Endothelial cell of umbilical vein (primary cell): ENCODE results near the gene CDC37. TPM values are rescaled to one million over a fixed set of nuclear protein-coding genes. Genes with fewer than 3 reads are reported as not detected.
"Not testable (repeated sequence)": the region's sequence is repeated elsewhere in the genome, so short reads cannot be mapped to it uniquely, and the experiment has no call there.

Experiments used
- BruUV-seq: library from RNA; stranded (reverse); fragments of 400-500 nt; replicated peaks from 2 replicates; lab custom pipeline; 2021; lab: Mats Ljungman, UMichigan
- CTCF ChIA-PET: fragments of 300-600, 350-600 bp; sonication (Branson Sonifier 250); formaldehyde crosslinking; loops from one replicate; lab custom pipeline; 2021; ENCODE audit warnings: antibody characterized with exemption, inconsistent platforms; lab: Charles Lee
- POLR2A ChIA-PET: fragments of 300-600, 350-600 bp; sonication (Branson Sonifier 250); formaldehyde crosslinking; loops from one replicate; lab custom pipeline; 2021; ENCODE audit warnings: antibody characterized with exemption, inconsistent platforms; lab: Charles Lee
- DNase-seq: peaks from one replicate; pipeline ENCODE4 v3.0.0-alpha.2; 2011; ENCODE audit warnings: low read depth, low spot score
- FAIRE-seq: peaks from 2 replicates; lab custom pipeline; 2011; peaks lifted over from hg19 to GRCh38; lab: Jason Lieb, UNC
- H2AFZ ChIP-seq: 2 replicates; pipeline ENCODE4 v1.6.0; 2012; ENCODE audit warnings: low read depth, low read length, control low read depth, inconsistent platforms
- H3K27ac ChIP-seq: 2 replicates; pipeline ENCODE4 v1.5.1; 2011; ENCODE audit warnings: low read depth, mild to moderate bottlenecking, control low read depth, low read length, moderate library complexity; ENCODE audit not compliant: insufficient read depth
- H3K27me3 ChIP-seq, 2 experiments: 2 replicates each; pipeline versions ENCODE4 v1.6.0 to v1.6.1; 2011; ENCODE audit warnings: low read length in 2 of 2, mixed read lengths in 1 of 2; ENCODE audit not compliant: control insufficient read depth in 2 of 2, insufficient read depth in 2 of 2
- H3K36me3 ChIP-seq, 2 experiments: 2 replicates in 1 of 2; 3 replicates in 1 of 2; pipeline ENCODE4 v1.5.1; 2011; ENCODE audit warnings: low read length in 2 of 2, mild to moderate bottlenecking in 1 of 2, moderate library complexity in 1 of 2; ENCODE audit not compliant: control insufficient read depth in 2 of 2, insufficient read depth in 2 of 2; ENCODE audit errors: extremely low read depth in 1 of 2
- H3K4me1 ChIP-seq: 3 replicates; pipeline ENCODE4 v1.5.1; 2011; ENCODE audit warnings: mild to moderate bottlenecking, low read length; ENCODE audit not compliant: control insufficient read depth, insufficient read depth; ENCODE audit errors: extremely low read depth
- H3K4me2 ChIP-seq: 2 replicates; pipeline ENCODE4 v1.6.1; 2011; ENCODE audit warnings: low read length, control low read depth, mixed read lengths; ENCODE audit not compliant: insufficient read depth
- H3K4me3 ChIP-seq, 3 experiments: fragments of 200-600 bp in 1 of 3; sonication (generic), shearing (Covaris generic) in 1 of 3; replicated peaks in 1 of 3; 2 replicates each; pipeline ENCODE4 v1.5.1; 2011 to 2016; ENCODE audit warnings: control low read depth in 3 of 3, low read length in 3 of 3, mild to moderate bottlenecking in 2 of 3, inconsistent platforms in 1 of 3, low read depth in 1 of 3, moderate library complexity in 1 of 3; ENCODE audit not compliant: insufficient read depth in 1 of 3
- H3K79me2 ChIP-seq: 2 replicates; pipeline ENCODE4 v1.6.0; 2012; ENCODE audit warnings: low read length, inconsistent platforms; ENCODE audit not compliant: control insufficient read depth, insufficient read depth
- H3K9ac ChIP-seq: replicated peaks from 2 replicates; pipeline ENCODE3; 2011; ENCODE audit warnings: low read length, control low read depth; ENCODE audit not compliant: insufficient read depth; ENCODE audit errors: extremely low read depth
- H3K9me1 ChIP-seq: replicated peaks from 3 replicates; pipeline ENCODE4 v1.6.0; 2011; ENCODE audit warnings: mild to moderate bottlenecking, low read length; ENCODE audit not compliant: control insufficient read depth, insufficient read depth; ENCODE audit errors: extremely low read depth
- H3K9me3 ChIP-seq: replicated peaks from 2 replicates; pipeline ENCODE4 v1.5.1; 2012; ENCODE audit warnings: low read length, inconsistent platforms; ENCODE audit not compliant: control insufficient read depth, insufficient read depth
- H4K20me1 ChIP-seq: replicated peaks from 2 replicates; pipeline ENCODE3; 2011; ENCODE audit warnings: mild to moderate bottlenecking, low read length; ENCODE audit not compliant: control insufficient read depth, insufficient read depth; ENCODE audit errors: extremely low read depth
- CTCF ChIP-seq, 2 donors: IDR thresholded peaks; 1 replicate in 1 of 2; 2 replicates in 1 of 2; pipeline ENCODE4 v1.5.1; 2011; ENCODE audit warnings: low read length in 2 of 2, mild to moderate bottlenecking in 2 of 2, moderate library complexity in 2 of 2, control low read depth in 1 of 2, inconsistent platforms in 1 of 2, low read depth in 1 of 2; ENCODE audit not compliant: insufficient read depth in 1 of 2; ENCODE audit errors: extremely low read depth in 1 of 2
- EZH2 ChIP-seq: IDR thresholded peaks from 2 replicates; pipeline ENCODE4 v1.6.1; 2012; ENCODE audit warnings: borderline replicate concordance, low read depth, mild to moderate bottlenecking, moderate library complexity, low read length, inconsistent platforms; ENCODE audit not compliant: severe bottlenecking
- FOS ChIP-seq: IDR thresholded peaks from 2 replicates; pipeline ENCODE4 v1.6.1; 2011; ENCODE audit warnings: mild to moderate bottlenecking, low read length, moderate library complexity, borderline replicate concordance; ENCODE audit not compliant: insufficient read depth
- GATA2 ChIP-seq: IDR thresholded peaks from 2 replicates; pipeline ENCODE4 v1.7.0; 2011; ENCODE audit warnings: low read depth, mild to moderate bottlenecking, moderate library complexity, mixed read lengths, low read length; ENCODE audit not compliant: insufficient read length, insufficient read depth
- JUN ChIP-seq: IDR thresholded peaks from 2 replicates; pipeline ENCODE4 v1.6.1; 2011; ENCODE audit warnings: borderline replicate concordance, low read depth; ENCODE audit not compliant: insufficient read length, insufficient read depth
- MAX ChIP-seq: IDR thresholded peaks from 2 replicates; pipeline ENCODE4 v1.6.1; 2011; ENCODE audit not compliant: insufficient read depth, insufficient read length
- MYC ChIP-seq: IDR thresholded peaks from one replicate; pipeline ENCODE4 v1.6.1; 2011; ENCODE audit warnings: mild to moderate bottlenecking, low read depth, low read length
- POLR2A ChIP-seq: IDR thresholded peaks from 2 replicates; pipeline ENCODE4 v1.6.1; 2012; ENCODE audit warnings: low read depth, mild to moderate bottlenecking, control low read depth, low read length
- POLR2AphosphoS5 ChIP-seq: IDR thresholded peaks from 2 replicates; pipeline ENCODE4 v1.6.1; 2012; ENCODE audit warnings: low read depth, mild to moderate bottlenecking, control low read depth, low read length, moderate library complexity; ENCODE audit not compliant: insufficient read depth
- dilution Hi-C: fragments of 300-500 bp; cut with MboI; formaldehyde crosslinking; loops from one replicate; pipeline ENCODE4 v1.15.0; 2019; ENCODE audit warnings: low sequenced_read_pairs; ENCODE audit not compliant: extremely low pct_ligation_motif_present
- intact Hi-C: fragments of 100-400 bp; cut with micrococcal nuclease; formaldehyde crosslinking; loops from one replicate; pipeline ENCODE4 v1.10.0; 2022
- polyA plus RNA-seq, 4 experiments: library from polyadenylated mRNA; depleted of rRNA in 3 of 4; stranded (reverse) in 3 of 4; unstranded in 1 of 4; fragments of >200 nt; gene quantifications; 2 replicates each; pipeline versions ENCODE4 v1.2.1 to v1.2.3, GENCODE V29; 2011 to 2012; ENCODE audit warnings: missing spikeins in 1 of 4
- total RNA-seq: library from RNA; stranded (reverse); gene quantifications from 2 replicates; pipeline ENCODE4 v1.2.3, GENCODE V29; 2021

CDC37 gene
- total and polyA plus RNA-seq, 2 donors (not counting 3 experiments of a cell fraction or from before 2014, with no cell fraction given) = 300 to 372 TPM

GRCh38 chr19:10378124-10378523 lies 25.2 kb downstream of the CDC37 start:
- Histone ChIP-seq H2AFZ (no peak overlapping the region), H3K9ac (no peak overlapping the region), H4K20me1 (no peaks in the 10 kb centered on the region), H3K36me3 (peaks cover 0 to 8% of the 10 kb centered on the region in 2 experiments), H3K27me3 (no peaks in the 10 kb centered on the region), H3K9me3 (no peaks in the 10 kb centered on the region), H3K9me1 (no peaks in the 10 kb centered on the region), H3K4me3 (no peak overlapping the region), H3K27ac (no peak overlapping the region), H3K4me2 (no peak overlapping the region), H3K4me1 (peaks cover 12% of the 10 kb centered on the region), H3K79me2 (peaks cover 7% of the 10 kb centered on the region)
- TF ChIP-seq MYC (no peak), FOS (no peak), POLR2AphosphoS5 (no peak), JUN (no peak), EZH2 (no peak), MAX (no peak), CTCF (IDR thresholded peaks at IDR 0.05; ENCODE audit: extremely low read depth in 1 of 2, insufficient read depth in 1 of 2, low read depth in 1 of 2, low read length in 2 of 2) (no peak), GATA2 (no peak), POLR2A (no peak)
- BruUV-seq = no TSS peak
- POLR2A ChIA-PET = no interaction called here
- CTCF ChIA-PET = interaction anchor here (1.0 kb wide), 1 partner anchor 11 kb away, joined by 3 read pairs; no protein-coding TSS in a partner anchor
- FAIRE-seq (no peak), DNase-seq (no peak)
- intact Hi-C loops = no loop called here
- dilution Hi-C loops = no loop called here

- H3K4me3 ChIP-seq, H3K9ac ChIP-seq, H3K27ac ChIP-seq, H4K20me1 ChIP-seq, intact Hi-C loops, H3K36me3 ChIP-seq, FAIRE-seq, BruUV-seq, H3K9me1 ChIP-seq, H3K79me2 ChIP-seq, DNase-seq, POLR2A ChIA-PET, dilution Hi-C loops, H3K9me3 ChIP-seq, H3K4me2 ChIP-seq, CTCF ChIA-PET, H2AFZ ChIP-seq, H3K27me3 ChIP-seq: not testable (repeated sequence)
- H3K4me1 ChIP-seq = peaks cover 12% of the 10 kb centered on the region
Observed at GRCh38 chr19:10377140-10377640, 26.2 kb downstream of the CDC37 start.
